SK-MEL-5 (cell line): ENCODE results near the gene TCFL5. TPM values are rescaled to one million over a fixed set of nuclear protein-coding genes. Genes with fewer than 3 reads are reported as not detected.

Experiments
- DNase-seq: peaks from one replicate; pipeline ENCODE4 v3.0.0-alpha.2; 2016; ENCODE audit warnings: low read depth, low spot score
- in situ Hi-C: cut with HindIII; loops from 2 replicates; pipeline ENCODE4 v1.10.0; 2016; ENCODE audit warnings: low sequenced_read_pairs, high pct_unique_total_duplicates, low pct_unique_long_range_greater_than_20kb
- polyA plus RNA-seq, 2 experiments: library from polyadenylated mRNA; depleted of rRNA; stranded (reverse); fragments of >200 nt; gene quantifications; 2 replicates each; pipeline ENCODE4 v1.2.3, GENCODE V29; 2015
- total RNA-seq: library from RNA; depleted of rRNA; stranded (reverse); fragments of >200 nt; shearing (Covaris generic); gene quantifications from 2 replicates; pipeline ENCODE4 v1.2.3, GENCODE V29; 2014; rRNA removed

Gene TCFL5
- total RNA-seq = 54.7 and 55.2 TPM in 2 replicates
- 27.1 and 29.4 TPM in 2 replicates for polyA plus RNA-seq (2015; cell fraction: cytosol; rRNA removed)
- 31.6 TPM in 2 replicates for polyA plus RNA-seq (2015; cell fraction: nucleus; rRNA removed)

DNA sequence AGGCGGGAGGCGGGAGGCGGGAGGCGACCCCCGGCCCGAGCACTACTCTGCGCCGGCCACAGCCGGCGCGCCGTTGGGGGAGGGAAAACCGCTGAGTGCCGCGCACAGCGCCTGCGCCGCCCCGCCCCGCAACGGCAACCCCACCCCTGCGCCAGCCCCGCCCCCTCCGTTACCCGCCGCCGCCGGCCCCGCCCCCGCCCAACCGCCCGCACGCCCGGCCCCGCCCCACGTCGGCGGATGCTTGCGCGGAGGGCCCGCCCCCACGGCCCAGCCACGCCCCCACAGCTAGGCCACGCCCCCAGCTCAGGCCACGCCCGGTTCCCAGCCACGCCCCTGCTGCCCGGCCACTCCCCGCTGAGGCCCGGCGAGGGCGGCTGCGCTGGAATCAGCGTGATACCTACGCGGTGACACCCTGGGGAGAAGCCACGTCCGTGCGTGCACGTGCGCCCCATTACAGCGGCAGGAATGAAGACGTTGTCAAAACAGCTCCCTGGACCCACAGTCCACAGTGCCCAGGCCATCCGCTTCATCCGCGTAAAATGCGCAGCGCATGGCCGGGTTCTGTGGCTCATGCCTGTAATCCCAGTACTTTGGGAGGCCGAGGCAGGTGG, at the start of gene TCFL5:
TSS of gene TCFL5 (minus strand) at position 97 of the 611 bp plus-strand sequence. CDS start 152 bp downstream, outside the sequence.
- peak; percentile 89 for DNase-seq
- in situ Hi-C loops = no loop called here

- in situ Hi-C loops = no loop called here
- no peak for DNase-seq
Observed at GRCh38 chr20:62910777-62911497, 49.3 kb upstream of the TCFL5 start.

DNA sequence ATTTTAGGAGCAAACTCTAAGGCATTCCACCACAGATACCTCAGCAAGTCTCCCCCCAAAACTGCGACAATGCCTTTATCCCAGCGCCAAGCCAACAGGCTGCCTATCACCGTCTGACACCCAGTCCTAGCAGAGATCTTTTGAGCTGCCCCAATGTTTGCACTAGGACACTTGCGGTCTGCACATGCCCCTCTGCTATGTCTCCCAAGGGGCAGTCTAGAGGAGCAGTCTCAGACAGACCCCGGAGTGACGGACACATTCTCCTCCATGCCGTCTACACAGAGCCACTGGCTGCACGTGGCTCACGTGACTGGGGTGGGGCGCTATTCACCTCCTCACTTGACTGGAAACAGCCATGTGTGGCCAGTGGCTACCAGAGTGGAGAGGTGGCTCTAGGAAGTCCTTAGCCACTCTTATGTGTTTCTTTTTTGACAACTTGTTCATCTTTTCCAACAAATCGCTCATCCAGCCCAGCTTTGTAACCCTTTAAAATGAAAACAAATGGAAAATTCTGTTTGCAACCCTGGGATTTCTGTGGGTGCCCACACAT, 48.7 kb upstream of the TCFL5 start:
- in situ Hi-C loops = no loop called here
- DNase-seq = no peak

- in situ Hi-C loops = no loop called here
- no peak for DNase-seq
Observed at GRCh38 chr20:62908971-62909791, 47.6 kb upstream of the TCFL5 start.

- in situ Hi-C loops = no loop called here
- peak; percentile 42 for DNase-seq
Observed at GRCh38 chr20:62907384-62908317, 46.0 kb upstream of the TCFL5 start.

DNA sequence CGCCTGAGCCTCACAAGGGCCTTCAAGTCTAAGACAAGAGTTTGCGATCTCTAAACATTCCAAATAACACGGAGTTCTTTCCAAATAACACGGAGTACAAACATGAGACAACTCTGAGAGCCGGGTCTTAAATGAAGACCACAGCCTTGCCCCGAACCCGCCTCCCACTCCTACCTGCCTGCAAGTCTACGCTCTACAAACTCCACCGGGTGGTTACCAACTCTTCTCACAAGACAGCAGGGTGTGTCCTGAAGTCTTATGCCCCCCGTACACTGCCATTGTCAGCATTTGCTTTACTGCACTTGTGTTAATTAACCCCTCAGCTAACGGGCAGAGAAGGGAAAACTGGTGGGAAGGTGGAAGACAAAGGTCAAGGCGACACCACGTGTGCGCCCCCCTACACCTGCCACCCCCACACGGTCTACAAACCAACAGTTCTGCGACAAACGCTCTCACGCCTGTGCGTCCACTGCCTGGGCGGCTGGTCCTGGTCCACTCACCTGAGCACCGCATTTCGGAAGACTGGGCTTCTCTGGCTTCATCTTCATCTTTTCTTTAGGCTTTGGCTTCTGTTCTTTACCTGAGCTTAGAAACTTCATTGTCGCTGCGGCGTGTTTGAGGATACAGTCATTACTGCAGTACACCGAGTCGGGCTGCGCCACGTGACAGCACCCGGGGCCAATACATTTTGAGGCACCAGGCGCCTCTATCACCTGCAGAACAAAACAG, 45.2 kb upstream of the TCFL5 start:
- in situ Hi-C loops = no loop called here

GRCh38 chr20:62906209-62906608, 44.6 kb upstream of the TCFL5 start:
- in situ Hi-C loops = no loop called here
- no peak for DNase-seq

More for the DNA sequence above, 45.2 kb upstream of the TCFL5 start:
- DNase-seq = no peak

DNA sequence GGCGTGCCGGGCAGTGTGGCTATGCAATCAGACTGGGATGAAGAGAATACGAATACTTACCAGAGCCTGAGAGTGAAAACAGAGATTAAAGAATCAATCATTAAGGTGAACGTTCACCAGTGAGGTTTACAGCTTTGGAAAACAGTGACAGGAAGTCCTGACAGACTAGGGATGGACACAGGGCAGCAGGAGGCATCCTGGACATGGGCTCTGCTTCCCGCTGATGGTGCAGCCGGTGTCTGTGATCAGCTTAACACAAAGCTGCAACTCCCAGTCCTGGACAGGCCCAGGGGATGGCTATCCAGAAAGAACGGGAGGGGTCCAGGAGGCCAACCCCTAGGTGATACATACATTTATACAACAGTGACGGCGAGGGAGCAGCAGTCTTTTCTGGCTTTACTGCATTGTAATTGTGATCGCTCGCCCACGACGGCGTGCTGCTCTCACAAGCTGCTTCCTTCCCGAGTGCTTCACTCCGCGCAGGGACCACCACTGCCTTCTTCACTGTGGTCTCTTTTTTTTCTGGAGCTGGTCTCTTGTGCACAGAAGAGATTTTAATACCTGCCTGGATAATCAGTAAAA, 44.0 kb upstream of the TCFL5 start:
- in situ Hi-C loops = no loop called here
- no peak for DNase-seq

DNA sequence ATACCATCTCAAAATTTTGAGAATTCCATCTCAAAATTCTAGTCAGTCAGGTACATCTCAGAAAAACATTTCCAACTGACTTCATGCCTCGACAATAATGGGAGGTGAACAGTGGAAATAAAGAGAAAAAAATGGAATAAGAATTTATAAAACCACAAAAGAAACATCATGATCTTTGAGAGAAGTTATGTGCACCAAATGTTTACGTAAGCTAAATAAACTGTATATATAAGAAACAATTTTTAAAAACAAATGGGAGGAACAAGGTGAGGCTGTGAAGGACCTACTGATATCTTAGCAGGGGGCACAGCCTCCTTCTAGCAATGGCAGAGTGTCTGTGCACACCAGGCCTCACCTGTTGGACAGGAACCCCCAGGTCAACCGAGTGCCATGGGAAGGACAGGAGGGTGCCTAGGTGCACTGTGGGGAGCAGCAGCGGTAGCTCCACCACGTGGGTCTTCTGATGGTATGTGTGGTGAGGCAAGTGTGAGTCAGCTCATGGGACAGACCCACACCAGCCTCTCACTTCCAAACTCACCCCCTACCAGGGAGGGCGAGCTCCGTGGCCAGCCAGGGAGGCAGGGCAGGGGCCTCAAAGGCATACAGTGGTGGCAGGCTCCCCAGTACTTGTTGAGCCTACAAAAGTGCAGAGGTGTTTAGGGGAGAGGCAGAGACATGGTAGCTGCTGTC, 41.4 kb upstream of the TCFL5 start:
- in situ Hi-C loops = no loop called here
- no peak for DNase-seq

DNA sequence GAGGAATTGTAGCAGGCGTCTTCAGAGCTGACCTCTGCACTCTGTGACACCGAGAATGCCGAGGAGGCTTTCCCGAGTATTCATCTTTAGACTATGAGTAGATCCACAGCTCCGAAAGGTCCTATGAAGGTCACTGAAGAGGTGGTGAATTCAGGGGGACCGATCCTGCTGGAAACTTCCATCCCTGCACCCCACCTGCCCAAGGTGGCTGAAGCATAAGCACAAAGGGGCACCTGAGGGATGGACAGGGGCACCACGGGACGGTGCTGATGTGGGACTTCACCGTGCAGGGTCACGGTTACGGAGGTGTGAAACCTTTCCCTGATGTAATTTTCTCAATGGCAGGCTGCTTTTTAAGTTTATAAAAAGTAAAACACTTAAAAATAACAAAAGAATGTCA, 40.3 kb upstream of the TCFL5 start:
- in situ Hi-C loops = no loop called here
- DNase-seq = no peak

GRCh38 chr20:62900692-62901584, 39.3 kb upstream of the TCFL5 start:
- in situ Hi-C loops = no loop called here
- DNase-seq = no peak

GRCh38 chr20:62900052-62900691, 38.5 kb upstream of the TCFL5 start:
- DNase-seq = peak; percentile 80
- in situ Hi-C loops = no loop called here

DNA sequence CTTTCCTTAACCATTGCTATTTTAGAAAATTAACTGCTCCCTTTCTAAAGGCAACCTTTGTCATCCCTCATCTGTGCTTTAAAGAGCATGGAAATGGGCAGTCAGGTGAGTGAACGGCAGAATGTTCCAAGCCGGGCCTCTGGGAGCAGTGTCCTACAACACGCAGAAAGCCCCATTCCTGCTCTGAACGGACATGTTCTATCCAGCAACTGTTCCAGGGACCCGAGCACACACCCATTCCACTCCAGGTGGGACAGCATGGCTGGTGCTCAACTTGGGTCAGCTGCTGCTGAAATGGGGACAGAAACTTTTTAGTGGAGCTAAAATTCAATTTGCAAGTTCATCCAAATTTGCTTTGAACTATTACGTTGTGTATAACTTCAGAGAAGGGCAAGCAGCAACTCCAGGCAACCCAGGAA, 38.0 kb upstream of the TCFL5 start:
- in situ Hi-C loops = no loop called here

GRCh38 chr20:62898970-62899632, 37.5 kb upstream of the TCFL5 start:
- in situ Hi-C loops = no loop called here
- DNase-seq = no peak

More for the DNA sequence above, 38.0 kb upstream of the TCFL5 start:
- no peak for DNase-seq
